HG03521 (cell line): ENCODE data around the gene RPL13A.

Experiments
- ATAC-seq: cut with Tn5 transposase; IDR thresholded peaks from one replicate; pipeline ENCODE4 v1.9.1; 2021; ENCODE audit warnings: mild to moderate bottlenecking, moderate library complexity; ENCODE audit not compliant: unreplicated experiment

Gene RPL13A

GRCh38 chr19:49539192-49539952 lies 52.0 kb downstream of the RPL13A start:
- ATAC-seq: no peak
